Heart right ventricle (tissue), 16 donors: Measurements from ENCODE around the gene CYP19A1. TPM values are rescaled to one million over a fixed set of nuclear protein-coding genes. Genes with fewer than 3 reads are reported as not detected.

Experiments used
- ATAC-seq, 8 donors: fragments of 200-7000 bp; cut with Tn5 transposase; one replicate each; pipeline ENCODE4 v1.9.1; 2020; ENCODE audit warnings: mild to moderate bottlenecking in 8 of 8, moderate library complexity in 8 of 8, moderate number of reproducible peaks in 1 of 8
- DNase-seq, 2 donors: peaks; one replicate each; pipeline ENCODE4 v3.0.0-alpha.2; 2020
- H3K27ac ChIP-seq, 10 donors: fragments of 200-600 bp; sonication (generic) in 2 of 10; one replicate each; pipeline versions ENCODE4 v1.5.0 to v1.8.0; 2020 to 2022; ENCODE audit warnings: mild to moderate bottlenecking in 3 of 10
- H3K27me3 ChIP-seq, 7 donors: fragments of 200-600 bp; one replicate each; pipeline ENCODE4 v1.8.0; 2021 to 2022; ENCODE audit warnings: mild to moderate bottlenecking in 2 of 7
- H3K36me3 ChIP-seq, 9 donors: fragments of 200-600 bp; sonication (generic) in 1 of 9; one replicate each; pipeline versions ENCODE4 v1.5.0 to v1.8.0; 2020 to 2022; ENCODE audit warnings: mild to moderate bottlenecking in 2 of 9
- H3K4me1 ChIP-seq, 9 donors: fragments of 200-600 bp; sonication (generic) in 1 of 9; one replicate each; pipeline versions ENCODE4 v1.5.0 to v1.8.0; 2020 to 2022; ENCODE audit warnings: mild to moderate bottlenecking in 4 of 9
- H3K4me3 ChIP-seq, 10 donors: fragments of 200-600 bp; sonication (generic) in 2 of 10; one replicate each; pipeline versions ENCODE4 v1.5.0 to v1.8.0; 2020 to 2022; ENCODE audit warnings: mild to moderate bottlenecking in 7 of 10, moderate library complexity in 2 of 10
- H3K9me3 ChIP-seq, 11 donors: fragments of 200-600 bp in 10 of 11; sonication (generic) in 2 of 11; one replicate each; pipeline versions ENCODE4 v1.5.0 to v1.8.0; 2013 to 2022; ENCODE audit warnings: mild to moderate bottlenecking in 2 of 11, control low read depth in 1 of 11, moderate library complexity in 1 of 11
- WGBS, 2 donors: extraction: QIAGEN DNeasy Blood & Tissue Kit; methylation state at CpG; one replicate each; pipeline ENCODE4 v1.1.7; 2013; ENCODE audit warnings: inconsistent platforms in 1 of 2; 5-methylcytosine and 5-hydroxymethylcytosine counted together
- intact Hi-C, 10 donors: fragments of 100-400 bp; cut with DNase I; formaldehyde crosslinking; loops; one replicate each; pipeline versions ENCODE4 v1.11.1 to v1.14.2; 2022
- polyA plus RNA-seq, 2 donors: library from polyadenylated mRNA; stranded (reverse); fragments of 200-250 nt; gene quantifications; one replicate each; pipeline ENCODE4 v1.2.3, GENCODE V29; 2013
- total RNA-seq, 10 donors: library from RNA; stranded (reverse); fragmentation: NEBNext Ultra II Directional in 3 of 10; extraction: Animal tissue kit (Norgen Biotek cat#: 25700) in 3 of 10; gene quantifications; one replicate each; pipeline versions ENCODE4 v1.2.1 to v1.2.4, GENCODE V29; 2021 to 2023
- TF ChIP-seq, protein P1 (sequence below), 9 donors: fragments of 200-600 bp; sonication (generic) in 2 of 9; IDR thresholded peaks; one replicate each; pipeline versions ENCODE4 v1.5.0 to v1.8.0; 2021 to 2022; ENCODE audit warnings: antibody characterized with exemption in 9 of 9, mild to moderate bottlenecking in 5 of 9, moderate library complexity in 1 of 9
- donor health status: Arrhythmogenic right ventricular cardiomyopathy.
- donor health status: ischemic (EF 13 %, LVEDD 7.1; RV severe dilation, severe dysfunction).
- donor health status: healthy with polysubstance abuse.
- donor health status: DM: no; HTN: yes; CAD: no.
- donor health status: DM: no; HTN: no; CAD: no.
- donor health status: ischemic (EF 25% LVEDD 6.9; RV normal size, moderate dysfunction).
- donor health status: ischemic (EF 25% LVEDD 5.7; RV mildly dilated, moderate dysfunction).
- donor health status: healthy.
- donor health status: DM: yes; HTN: yes; CAD: no.
- donor health status: Ischemic cardiomyopathy.
- donor health status: ischemic (EF 35%, LVEDD 5.7; RV mildly dilated, moderate dysfunction).
- donor health status: nonischemic (EF 11% LVEDD 7.7; RV severe dilation, severe dysfunction).
- donor health status: DM: yes; HTN: yes; CAD: no.
- donor health status: PGD.
- donor health status: ischemic (EF 29% LVEDD 5.4; RV normal size, mild dysfunction).
- donor health status: nonischemic (EF 23%, LVEDD 6.1; RV moderate dilation, normal function).

CYP19A1 gene
- total and polyA plus RNA-seq, 12 donors: 0.26 to 1.9 (median 0.68) TPM; not detected in 3

DNA sequence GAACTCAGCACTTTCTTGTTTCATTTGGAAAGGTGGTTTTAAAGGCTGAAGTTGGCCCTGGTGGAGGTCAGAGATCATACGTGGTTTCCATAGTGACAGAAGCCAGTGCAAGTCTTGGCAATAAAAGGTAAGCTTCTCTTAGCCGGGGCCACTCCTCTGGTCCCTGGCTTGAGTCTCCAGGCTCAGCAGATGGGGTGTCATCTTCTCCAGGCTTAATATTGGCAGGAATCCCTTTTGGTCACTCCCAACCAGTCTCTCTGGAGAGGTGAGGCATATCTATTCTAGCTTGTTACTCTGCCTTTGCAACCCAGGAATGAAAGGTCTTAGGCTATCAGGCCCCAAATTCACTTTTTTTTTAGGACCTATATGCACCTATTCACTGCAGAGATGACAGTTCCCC, 4.8 kb downstream of the CYP19A1 start:
- H3K27ac ChIP-seq: peak overlapping the region in 2 of 10 donors; percentile 4 to 28
- TF ChIP-seq, protein P1, sequence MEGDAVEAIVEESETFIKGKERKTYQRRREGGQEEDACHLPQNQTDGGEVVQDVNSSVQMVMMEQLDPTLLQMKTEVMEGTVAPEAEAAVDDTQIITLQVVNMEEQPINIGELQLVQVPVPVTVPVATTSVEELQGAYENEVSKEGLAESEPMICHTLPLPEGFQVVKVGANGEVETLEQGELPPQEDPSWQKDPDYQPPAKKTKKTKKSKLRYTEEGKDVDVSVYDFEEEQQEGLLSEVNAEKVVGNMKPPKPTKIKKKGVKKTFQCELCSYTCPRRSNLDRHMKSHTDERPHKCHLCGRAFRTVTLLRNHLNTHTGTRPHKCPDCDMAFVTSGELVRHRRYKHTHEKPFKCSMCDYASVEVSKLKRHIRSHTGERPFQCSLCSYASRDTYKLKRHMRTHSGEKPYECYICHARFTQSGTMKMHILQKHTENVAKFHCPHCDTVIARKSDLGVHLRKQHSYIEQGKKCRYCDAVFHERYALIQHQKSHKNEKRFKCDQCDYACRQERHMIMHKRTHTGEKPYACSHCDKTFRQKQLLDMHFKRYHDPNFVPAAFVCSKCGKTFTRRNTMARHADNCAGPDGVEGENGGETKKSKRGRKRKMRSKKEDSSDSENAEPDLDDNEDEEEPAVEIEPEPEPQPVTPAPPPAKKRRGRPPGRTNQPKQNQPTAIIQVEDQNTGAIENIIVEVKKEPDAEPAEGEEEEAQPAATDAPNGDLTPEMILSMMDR (IDR thresholded peaks at IDR 0.05): no peak
- H3K4me3 ChIP-seq: no peak overlapping the region
- DNase-seq (no peak), ATAC-seq (no peak)
- intact Hi-C loops: loop anchor here in 1 of 10 donors (5.0 kb wide), 1 partner anchor 39 kb away; no protein-coding TSS in a partner anchor
- no peaks in the 10 kb centered on the region for H3K27me3 ChIP-seq
- H3K36me3 ChIP-seq: no peaks in the 10 kb centered on the region
- WGBS, 2 donors: 81 to 97% methylated on average over 2 of the region's 2 CpGs
- H3K9me3 ChIP-seq: peaks cover 0 to 10% (median 0%) of the 10 kb centered on the region in 11 donors
- H3K4me1 ChIP-seq: peaks cover 6 to 69% (median 44%) of the 10 kb centered on the region in 9 donors

DNA sequence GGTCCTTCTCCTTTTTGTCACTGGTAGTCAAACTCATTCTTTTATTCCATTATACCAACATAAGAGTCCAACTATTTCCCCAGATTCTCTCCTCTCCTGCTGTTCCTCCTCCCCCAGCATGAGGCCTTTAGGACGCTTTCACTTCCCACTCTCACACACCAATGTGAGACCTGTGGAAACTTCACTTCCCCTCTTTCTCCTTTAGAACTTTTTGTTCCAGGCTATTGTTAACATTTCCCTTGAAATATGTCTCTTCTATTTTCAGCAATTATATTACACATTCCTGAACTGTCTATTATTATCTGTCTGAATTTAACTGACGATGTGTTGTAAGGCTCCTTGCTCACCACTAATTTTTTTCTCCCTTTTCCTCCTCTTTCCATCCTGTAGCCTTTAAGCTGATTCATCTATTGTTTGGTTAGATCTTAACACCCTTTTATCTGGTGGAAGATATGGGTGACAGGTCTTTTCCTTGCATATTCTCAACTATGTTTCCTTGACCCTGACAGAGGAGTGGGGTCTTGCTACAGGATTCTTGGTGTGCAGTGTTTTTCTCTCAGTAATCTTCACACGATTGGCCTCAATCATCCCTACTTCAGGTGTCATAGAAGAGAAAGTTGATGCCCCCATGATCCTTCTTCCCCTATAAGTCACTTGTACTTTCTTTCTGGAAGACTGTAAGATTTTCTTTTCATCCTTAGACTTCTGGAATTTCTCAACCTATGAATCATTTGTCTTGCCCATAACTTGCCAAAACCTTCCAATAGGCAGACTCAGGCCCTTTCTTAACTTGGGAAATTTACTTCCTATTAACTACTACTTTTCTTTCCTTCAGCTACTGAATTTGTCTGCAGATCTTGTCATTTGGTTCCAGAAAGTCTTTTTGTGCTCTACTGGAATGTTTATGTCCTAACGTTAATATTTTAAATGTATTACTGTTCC, 5.9 kb downstream of the CYP19A1 start:
- WGBS, 2 donors: 64 to 72% methylated on average over 4 of the region's 4 CpGs
- Histone ChIP-seq H3K27ac (peak overlapping the region in 1 of 10 donors; percentile 4), H3K4me3 (no peak overlapping the region), H3K4me1 (peaks cover 6 to 69% (median 44%) of the 10 kb centered on the region in 9 donors), H3K9me3 (peaks cover 0 to 10% (median 0%) of the 10 kb centered on the region in 11 donors), H3K36me3 (no peaks in the 10 kb centered on the region), H3K27me3 (no peaks in the 10 kb centered on the region)
- intact Hi-C loops: loop anchor here in 1 of 10 donors (5.0 kb wide), 1 partner anchor 40 kb away; no protein-coding TSS in a partner anchor
- DNase-seq (no peak), ATAC-seq (peak in 3 of 8 donors; percentile 26 to 45 (median 33))
- TF ChIP-seq, protein P1 (IDR thresholded peaks at IDR 0.05): no peak

DNA sequence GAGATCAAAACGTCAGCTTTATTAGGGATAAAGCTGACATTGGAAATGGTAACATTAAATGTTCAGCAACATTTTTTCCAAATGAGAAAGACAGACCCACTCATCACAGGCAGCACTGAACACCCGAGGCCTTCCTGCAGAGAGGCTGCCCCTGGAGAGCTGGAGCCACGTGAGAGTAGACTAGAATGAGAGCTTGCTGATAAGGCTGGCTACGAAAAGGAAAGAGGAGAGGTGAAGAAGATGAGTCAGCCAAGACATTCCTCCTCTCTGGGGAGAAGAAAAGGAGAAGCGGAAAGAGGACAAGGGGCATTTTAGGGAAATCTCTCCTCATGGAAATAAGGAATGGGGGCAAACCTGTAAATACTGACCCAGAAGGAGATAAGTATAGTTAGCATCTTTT, 7.3 kb downstream of the CYP19A1 start:
- intact Hi-C loops: loop anchor here in 1 of 10 donors (5.0 kb wide), 1 partner anchor 41 kb away; no protein-coding TSS in a partner anchor
- WGBS, 2 donors: 46 to 47% methylated on average over 5 of the region's 5 CpGs
- no peak for ATAC-seq
- Histone ChIP-seq H3K4me3 (no peak overlapping the region), H3K4me1 (peaks cover 3 to 57% (median 34%) of the 10 kb centered on the region in 9 donors), H3K36me3 (no peaks in the 10 kb centered on the region), H3K27ac (no peak overlapping the region), H3K9me3 (peaks cover 0 to 10% (median 0%) of the 10 kb centered on the region in 11 donors), H3K27me3 (no peaks in the 10 kb centered on the region)
- TF ChIP-seq, protein P1 (IDR thresholded peaks at IDR 0.05): no peak
- no peak for DNase-seq

DNA sequence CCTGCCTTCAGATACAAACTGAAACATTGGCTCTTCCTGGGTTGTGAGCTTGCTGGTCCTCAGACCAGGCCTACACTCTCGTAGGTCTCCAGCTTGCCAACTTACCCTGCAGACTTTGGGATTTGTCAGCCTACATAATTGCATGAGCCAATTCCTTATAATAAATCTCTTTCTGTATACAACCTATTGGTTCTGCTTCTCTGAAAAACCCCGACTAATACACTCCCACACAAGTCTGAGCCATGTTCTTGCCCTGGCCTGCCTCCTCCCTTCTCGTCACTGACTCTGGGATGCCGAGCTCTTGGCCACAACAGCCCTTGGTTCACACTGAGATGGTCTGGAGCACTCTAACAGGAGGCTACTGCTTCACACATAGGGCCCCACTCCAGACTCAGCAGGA, 9.5 kb downstream of the CYP19A1 start:
- DNase-seq (no peak), ATAC-seq (no peak)
- no peak overlapping the region for H3K4me3 ChIP-seq
- H3K27me3 ChIP-seq: no peaks in the 10 kb centered on the region
- TF ChIP-seq, protein P1 (IDR thresholded peaks at IDR 0.05): no peak
- peaks cover 0 to 10% (median 0%) of the 10 kb centered on the region in 11 donors for H3K9me3 ChIP-seq
- intact Hi-C loops: no loop called here
- peaks cover 0 to 36% (median 13%) of the 10 kb centered on the region in 9 donors for H3K4me1 ChIP-seq
- WGBS, 2 donors: 92 to 94% methylated on average over 4 of the region's 4 CpGs
- H3K27ac ChIP-seq: no peak overlapping the region
- no peaks in the 10 kb centered on the region for H3K36me3 ChIP-seq
